K562 (cell line): ENCODE results near the gene PI4KA. TPM values are rescaled to one million over a fixed set of nuclear protein-coding genes. Genes with fewer than 3 reads are reported as not detected.

Source experiments
- CC2D1A ChIP-seq: fragments of 450-650 bp; IDR thresholded peaks from 2 replicates; pipeline ENCODE4 v1.6.1; 2017; ENCODE audit warnings: mild to moderate bottlenecking
- E2F1 ChIP-seq: sonication (generic); formaldehyde crosslinking; IDR thresholded peaks from 2 replicates; pipeline ENCODE4 v1.8.1; 2023; ENCODE audit warnings: mild to moderate bottlenecking, missing genetic modification reagents, moderate library complexity
- PHF21A ChIP-seq: fragments of 450-650 bp; IDR thresholded peaks from 2 replicates; pipeline ENCODE4 v1.6.1; 2017; ENCODE audit warnings: low read depth, borderline replicate concordance
- SNAPC5 ChIP-seq: fragments of 250-450 bp; sonication (Bioruptor Pico); IDR thresholded peaks from 2 replicates; pipeline ENCODE4 v1.8.0; 2021; ENCODE audit warnings: moderate library complexity, mild to moderate bottlenecking, inconsistent platforms
- ZBTB26 ChIP-seq: fragments of 450-650 bp; formaldehyde crosslinking; IDR thresholded peaks from 2 replicates; pipeline ENCODE4 v1.4.0; 2022; ENCODE audit warnings: missing genetic modification characterization
- polyA plus RNA-seq, 8 experiments: library from polyadenylated mRNA; depleted of rRNA in 4 of 8; stranded (reverse) in 5 of 8; unstranded in 3 of 8; fragments of >200 nt; fragmentation: Nextera tagmentation in 2 of 8; fragmentation: Illumina TruSeq in 1 of 8; extraction: Ambion mirVana in 2 of 8; extraction: Trizol in 1 of 8; gene quantifications; 2 replicates each; pipeline versions ENCODE4 v1.2.1 to v1.2.3, GENCODE V29; 2011 to 2014; ENCODE audit warnings: inconsistent platforms in 1 of 8, missing spikeins in 1 of 8
- total RNA-seq, 7 experiments: library from RNA; depleted of rRNA in 6 of 7; stranded (reverse); fragments of >200 nt in 6 of 7; fragmentation: Illumina TruSeq in 2 of 7; extraction: Trizol in 2 of 7; gene quantifications; 2 replicates each; pipeline versions ENCODE4 v1.2.1 to v1.2.3, GENCODE V29; 2011 to 2021; ENCODE audit warnings: low replicate concordance in 1 of 7
- TF ChIP-seq, protein P1 (sequence below): sonication (generic); formaldehyde crosslinking; IDR thresholded peaks from 2 replicates; pipeline ENCODE4 v1.8.1; 2023; ENCODE audit warnings: missing genetic modification reagents, mild to moderate bottlenecking, borderline replicate concordance

Gene PI4KA
- total and polyA plus RNA-seq, 9 of the 15 experiments (the other 6 are each of a cell fraction or from before 2014, with no cell fraction given), result 7.3 to 187 (median 84.7) TPM

GRCh38 chr22:20899827-20900423, 41.3 kb upstream of the PI4KA start (continued):
- TF ChIP-seq PHF21A, result 0 out of 2 replicates have a peak, but pooled peaks have one; percentile 30
- TF ChIP-seq, protein P1, sequence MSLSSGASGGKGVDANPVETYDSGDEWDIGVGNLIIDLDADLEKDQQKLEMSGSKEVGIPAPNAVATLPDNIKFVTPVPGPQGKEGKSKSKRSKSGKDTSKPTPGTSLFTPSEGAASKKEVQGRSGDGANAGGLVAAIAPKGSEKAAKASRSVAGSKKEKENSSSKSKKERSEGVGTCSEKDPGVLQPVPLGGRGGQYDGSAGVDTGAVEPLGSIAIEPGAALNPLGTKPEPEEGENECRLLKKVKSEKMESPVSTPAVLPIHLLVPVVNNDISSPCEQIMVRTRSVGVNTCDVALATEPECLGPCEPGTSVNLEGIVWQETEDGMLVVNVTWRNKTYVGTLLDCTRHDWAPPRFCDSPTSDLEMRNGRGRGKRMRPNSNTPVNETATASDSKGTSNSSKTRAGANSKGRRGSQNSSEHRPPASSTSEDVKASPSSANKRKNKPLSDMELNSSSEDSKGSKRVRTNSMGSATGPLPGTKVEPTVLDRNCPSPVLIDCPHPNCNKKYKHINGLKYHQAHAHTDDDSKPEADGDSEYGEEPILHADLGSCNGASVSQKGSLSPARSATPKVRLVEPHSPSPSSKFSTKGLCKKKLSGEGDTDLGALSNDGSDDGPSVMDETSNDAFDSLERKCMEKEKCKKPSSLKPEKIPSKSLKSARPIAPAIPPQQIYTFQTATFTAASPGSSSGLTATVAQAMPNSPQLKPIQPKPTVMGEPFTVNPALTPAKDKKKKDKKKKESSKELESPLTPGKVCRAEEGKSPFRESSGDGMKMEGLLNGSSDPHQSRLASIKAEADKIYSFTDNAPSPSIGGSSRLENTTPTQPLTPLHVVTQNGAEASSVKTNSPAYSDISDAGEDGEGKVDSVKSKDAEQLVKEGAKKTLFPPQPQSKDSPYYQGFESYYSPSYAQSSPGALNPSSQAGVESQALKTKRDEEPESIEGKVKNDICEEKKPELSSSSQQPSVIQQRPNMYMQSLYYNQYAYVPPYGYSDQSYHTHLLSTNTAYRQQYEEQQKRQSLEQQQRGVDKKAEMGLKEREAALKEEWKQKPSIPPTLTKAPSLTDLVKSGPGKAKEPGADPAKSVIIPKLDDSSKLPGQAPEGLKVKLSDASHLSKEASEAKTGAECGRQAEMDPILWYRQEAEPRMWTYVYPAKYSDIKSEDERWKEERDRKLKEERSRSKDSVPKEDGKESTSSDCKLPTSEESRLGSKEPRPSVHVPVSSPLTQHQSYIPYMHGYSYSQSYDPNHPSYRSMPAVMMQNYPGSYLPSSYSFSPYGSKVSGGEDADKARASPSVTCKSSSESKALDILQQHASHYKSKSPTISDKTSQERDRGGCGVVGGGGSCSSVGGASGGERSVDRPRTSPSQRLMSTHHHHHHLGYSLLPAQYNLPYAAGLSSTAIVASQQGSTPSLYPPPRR (CRISPR knock-in tag), result no peak
- TF ChIP-seq E2F1 (CRISPR knock-in tag), result no peak
- TF ChIP-seq SNAPC5 (CRISPR knock-in tag), result no peak
- TF ChIP-seq ZBTB26 (CRISPR knock-in tag), result no peak
- no peak for TF ChIP-seq CC2D1A
